Pancreas (tissue), 10 donors: Measurements from ENCODE around the gene POLR1F. TPM values are rescaled to one million over a fixed set of nuclear protein-coding genes. Genes with fewer than 3 reads are reported as not detected.

Experiments used
- ATAC-seq, 4 donors: fragments of 200-7000 bp; cut with Tn5 transposase; one replicate each; pipeline versions ENCODE4 v1.8.0 to v1.9.1; 2020; ENCODE audit warnings: mild to moderate bottlenecking in 4 of 4, moderate library complexity in 4 of 4
- DNase-seq, 6 donors: peaks; one replicate each; pipeline ENCODE4 v3.0.0-alpha.2; 2020
- FAIRE-seq: peaks from 2 replicates; lab custom pipeline; 2012; peaks lifted over from hg19 to GRCh38; lab: Jason Lieb, UNC
- H3K27ac ChIP-seq, 4 donors: fragments of 200-600 bp; sonication (generic); 1 replicate in 3 of 4; 2 replicates in 1 of 4; pipeline versions ENCODE4 v1.5.0 to v1.8.0; 2020
- H3K27me3 ChIP-seq, 4 donors: fragments of 200-600 bp; one replicate each; pipeline ENCODE4 v1.8.0; 2021
- H3K36me3 ChIP-seq, 3 donors: fragments of 200-600 bp; sonication (generic) in 1 of 3; one replicate each; pipeline versions ENCODE4 v1.5.0 to v1.8.0; 2020 to 2021
- H3K4me1 ChIP-seq, 3 donors: fragments of 200-600 bp; one replicate each; pipeline ENCODE4 v1.8.0; 2021
- H3K4me3 ChIP-seq, 4 donors: fragments of 200-600 bp; sonication (generic) in 2 of 4; one replicate each; pipeline versions ENCODE4 v1.5.0 to v1.8.0; 2020 to 2021
- H3K9me3 ChIP-seq, 4 donors: fragments of 200-600 bp; one replicate each; pipeline ENCODE4 v1.8.0; 2021
- WGBS, 2 donors: extraction: QIAGEN DNeasy Blood & Tissue Kit; methylation state at CpG; one replicate each; pipeline ENCODE4 v1.1.7; 2013; 5-methylcytosine and 5-hydroxymethylcytosine counted together
- intact Hi-C, 3 donors: fragments of 100-400 bp; cut with DNase I; formaldehyde crosslinking; loops; one replicate each; pipeline versions ENCODE4 v1.11.1 to v1.14.2; 2022
- polyA plus RNA-seq, 2 donors: library from polyadenylated mRNA; stranded (reverse); fragments of 200-250 nt; gene quantifications; one replicate each; pipeline ENCODE4 v1.2.3, GENCODE V29; 2013
- total RNA-seq, 6 donors: library from RNA; stranded (reverse); fragmentation: NEBNext Ultra II Directional in 4 of 6; extraction: Animal tissue kit (Norgen Biotek cat#: 25700) in 4 of 6; gene quantifications; one replicate each; pipeline versions ENCODE4 v1.2.1 to v1.2.4, GENCODE V29; 2021 to 2023
- TF ChIP-seq, protein P1 (sequence below), 4 donors: fragments of 200-600 bp; sonication (generic) in 3 of 4; IDR thresholded peaks; one replicate each; pipeline versions ENCODE4 v1.5.0 to v1.8.0; 2021; ENCODE audit warnings: antibody characterized with exemption in 4 of 4
- donor health status: healthy with polysubstance abuse.
- donor health status: DM: no; HTN: no; CAD: no; lungs with moderate emphysema.
- donor health status: DM: no; HTN: no; CAD: no.
- donor health status: control.
- donor health status: control.
- donor health status: Bipolar disorder and iron deficiency.
- donor health status: DM: yes; HTN: yes; CAD: no.
- donor health status: DM: no; HTN: no; CAD: no.
- donor health status: DM: no; HTN: no; CAD: no.
- donor health status: DM: yes; HTN: yes; CAD: no.

Gene POLR1F
- total and polyA plus RNA-seq, 8 donors, result 2.8 to 6.1 (median 4.7) TPM

DNA sequence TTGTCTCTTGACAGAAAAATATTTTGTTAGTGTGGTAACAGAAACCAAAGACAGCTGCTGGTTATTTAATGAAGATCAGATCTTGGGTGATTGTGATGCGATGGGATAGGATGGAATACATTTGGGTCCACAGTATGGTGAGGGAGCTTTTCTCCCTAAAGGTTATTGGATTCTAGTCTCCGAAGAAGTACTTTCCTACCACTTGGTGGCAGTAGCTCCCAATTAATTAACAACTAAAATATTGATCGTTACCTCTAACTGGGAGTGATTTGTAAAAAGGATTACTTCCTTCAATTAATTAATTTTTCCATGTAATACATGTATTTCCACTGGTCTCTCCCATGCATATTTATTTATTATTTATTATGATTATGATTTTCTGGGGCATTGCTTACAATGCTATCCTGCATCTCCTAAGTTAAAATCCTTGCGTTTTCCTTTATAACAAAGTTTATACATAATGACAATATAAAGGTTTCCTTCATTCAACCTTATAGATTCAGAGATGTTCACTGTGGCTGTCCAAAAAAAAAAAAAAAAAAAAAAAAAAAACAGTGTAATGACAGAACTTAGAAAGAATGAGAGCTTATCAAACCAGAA lies 39.0 kb upstream of the POLR1F start:
- 24 to 28% methylated on average over 4 of the region's 4 CpGs for WGBS, 2 donors
- FAIRE-seq, result no peak
- H3K27ac ChIP-seq, result no peak overlapping the region
- H3K36me3 ChIP-seq, result no peaks in the 10 kb centered on the region
- no peaks in the 10 kb centered on the region for H3K27me3 ChIP-seq
- no peak overlapping the region for H3K4me3 ChIP-seq
- TF ChIP-seq, protein P1, sequence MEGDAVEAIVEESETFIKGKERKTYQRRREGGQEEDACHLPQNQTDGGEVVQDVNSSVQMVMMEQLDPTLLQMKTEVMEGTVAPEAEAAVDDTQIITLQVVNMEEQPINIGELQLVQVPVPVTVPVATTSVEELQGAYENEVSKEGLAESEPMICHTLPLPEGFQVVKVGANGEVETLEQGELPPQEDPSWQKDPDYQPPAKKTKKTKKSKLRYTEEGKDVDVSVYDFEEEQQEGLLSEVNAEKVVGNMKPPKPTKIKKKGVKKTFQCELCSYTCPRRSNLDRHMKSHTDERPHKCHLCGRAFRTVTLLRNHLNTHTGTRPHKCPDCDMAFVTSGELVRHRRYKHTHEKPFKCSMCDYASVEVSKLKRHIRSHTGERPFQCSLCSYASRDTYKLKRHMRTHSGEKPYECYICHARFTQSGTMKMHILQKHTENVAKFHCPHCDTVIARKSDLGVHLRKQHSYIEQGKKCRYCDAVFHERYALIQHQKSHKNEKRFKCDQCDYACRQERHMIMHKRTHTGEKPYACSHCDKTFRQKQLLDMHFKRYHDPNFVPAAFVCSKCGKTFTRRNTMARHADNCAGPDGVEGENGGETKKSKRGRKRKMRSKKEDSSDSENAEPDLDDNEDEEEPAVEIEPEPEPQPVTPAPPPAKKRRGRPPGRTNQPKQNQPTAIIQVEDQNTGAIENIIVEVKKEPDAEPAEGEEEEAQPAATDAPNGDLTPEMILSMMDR (IDR thresholded peaks at IDR 0.05), result peak; percentile 22 to 52 (median 42)
- DNase-seq, result no peak
- H3K4me1 ChIP-seq, result peaks cover 0 to 4% (median 0%) of the 10 kb centered on the region in 3 donors
- ATAC-seq, result peak in 3 of 4 donors; percentile 76 to 78 (median 78)
- intact Hi-C loops, result loop anchor here in 1 of 3 donors (5.0 kb wide), 1 partner anchor 849 kb away; no protein-coding TSS in a partner anchor
- H3K9me3 ChIP-seq, result no peaks in the 10 kb centered on the region

DNA sequence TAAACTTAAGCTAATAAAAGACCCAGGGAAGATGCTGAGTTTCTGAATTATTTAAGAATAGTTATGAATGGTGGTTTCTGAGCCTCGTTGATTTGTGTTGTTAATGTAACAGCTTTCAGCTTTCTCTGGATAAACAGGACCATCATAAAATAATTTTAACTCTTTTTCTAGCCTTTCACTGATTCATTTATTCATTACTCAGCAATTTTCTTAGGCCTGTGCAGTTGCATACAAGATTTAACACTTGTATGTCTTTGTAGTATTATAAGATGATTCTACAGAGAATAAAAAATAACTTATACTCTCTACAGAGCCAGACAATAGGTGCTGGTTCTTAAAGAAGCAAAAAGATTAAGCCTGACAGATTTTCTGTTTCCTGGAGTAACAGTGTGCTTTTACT lies 35.2 kb upstream of the POLR1F start:
- DNase-seq, result no peak
- H3K4me3 ChIP-seq, result no peak overlapping the region
- H3K4me1 ChIP-seq, result peaks cover 0 to 4% (median 0%) of the 10 kb centered on the region in 3 donors
- no peak for FAIRE-seq
- TF ChIP-seq, protein P1 (IDR thresholded peaks at IDR 0.05), result no peak
- intact Hi-C loops, result no loop called here
- WGBS, 2 donors, result 21 to 40% methylated on average over 1 of the region's 1 CpG
- H3K9me3 ChIP-seq, result no peaks in the 10 kb centered on the region
- no peak overlapping the region for H3K27ac ChIP-seq
- H3K27me3 ChIP-seq, result no peaks in the 10 kb centered on the region
- H3K36me3 ChIP-seq, result no peaks in the 10 kb centered on the region
- ATAC-seq, result no peak

DNA sequence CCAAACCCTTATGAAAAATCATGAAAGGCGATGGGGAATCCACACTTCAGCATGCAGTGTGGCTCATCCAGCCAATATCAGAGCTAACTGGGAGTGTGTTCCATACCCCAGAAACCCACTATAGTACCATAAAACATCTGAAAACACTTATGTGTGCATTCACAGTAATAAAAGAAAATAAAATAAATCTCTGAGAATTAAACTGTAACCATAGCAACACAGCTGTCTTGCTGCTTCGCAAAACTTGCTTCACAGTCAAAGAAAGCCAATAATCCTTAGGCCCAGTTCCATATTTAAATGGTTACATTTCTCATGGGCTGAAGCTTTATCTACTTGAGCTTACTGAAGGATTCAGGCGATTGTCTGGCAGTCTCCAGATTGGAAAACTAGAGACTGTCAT lies 19.9 kb upstream of the POLR1F start:
- DNase-seq (no peak), ATAC-seq (no peak), FAIRE-seq (no peak)
- Histone ChIP-seq H3K27ac (no peak overlapping the region), H3K9me3 (no peaks in the 10 kb centered on the region), H3K36me3 (no peaks in the 10 kb centered on the region), H3K4me1 (no peaks in the 10 kb centered on the region), H3K4me3 (no peak overlapping the region), H3K27me3 (peaks cover 0 to 4% (median 0%) of the 10 kb centered on the region in 4 donors)
- TF ChIP-seq, protein P1 (IDR thresholded peaks at IDR 0.05), result no peak
- WGBS, 2 donors, result 68 to 78% methylated on average over 3 of the region's 3 CpGs
- intact Hi-C loops, result no loop called here

DNA sequence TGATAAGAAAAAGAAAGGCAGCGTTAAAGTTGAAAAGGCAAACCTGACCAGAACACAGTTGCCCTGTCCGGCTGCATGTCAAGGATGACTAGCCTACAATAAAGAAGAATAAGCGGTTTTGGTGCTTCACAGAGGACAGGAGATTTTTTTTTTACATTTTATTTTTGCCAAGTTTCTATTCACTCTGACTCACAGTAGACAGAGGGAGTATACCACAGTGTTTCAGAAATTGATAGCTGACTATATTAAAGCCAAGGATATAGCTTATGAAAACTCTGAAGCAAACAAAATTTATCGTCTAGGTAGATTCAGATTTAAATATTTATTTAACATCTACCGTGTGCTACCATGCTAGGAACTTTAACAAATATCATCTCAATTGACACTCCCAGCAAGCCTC lies 16.9 kb upstream of the POLR1F start:
- Histone ChIP-seq H3K36me3 (no peaks in the 10 kb centered on the region), H3K4me3 (no peak overlapping the region), H3K27ac (no peak overlapping the region), H3K9me3 (no peaks in the 10 kb centered on the region), H3K4me1 (no peaks in the 10 kb centered on the region), H3K27me3 (peaks cover 0 to 4% (median 0%) of the 10 kb centered on the region in 4 donors)
- intact Hi-C loops, result no loop called here
- TF ChIP-seq, protein P1 (IDR thresholded peaks at IDR 0.05), result no peak
- WGBS, 2 donors, result 53 to 60% methylated on average over 5 of the region's 5 CpGs
- FAIRE-seq (no peak), ATAC-seq (no peak), DNase-seq (no peak)

DNA sequence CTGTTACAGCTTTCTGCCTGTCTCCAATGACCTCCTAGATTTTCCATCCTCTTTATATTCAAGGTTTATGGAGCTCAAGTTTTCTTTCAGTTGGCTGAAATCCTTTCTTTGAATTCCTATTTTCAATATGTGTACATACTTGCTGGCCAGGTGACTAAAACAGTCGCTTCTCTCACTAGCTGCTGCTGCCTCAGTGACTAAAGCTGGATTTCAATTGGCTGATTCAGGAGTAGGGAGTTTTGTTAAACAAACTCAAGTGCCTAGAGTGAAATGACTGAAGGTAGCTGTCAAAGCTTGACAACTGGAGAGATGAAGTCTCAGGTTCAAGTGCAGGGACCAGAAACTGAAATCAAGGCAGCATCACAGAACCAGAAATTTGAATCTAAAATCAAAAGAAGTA lies 6.7 kb upstream of the POLR1F start:
- ATAC-seq, result no peak
- Histone ChIP-seq H3K4me3 (no peak overlapping the region), H3K9me3 (no peaks in the 10 kb centered on the region), H3K27ac (no peak overlapping the region), H3K27me3 (no peaks in the 10 kb centered on the region), H3K36me3 (no peaks in the 10 kb centered on the region), H3K4me1 (no peaks in the 10 kb centered on the region)
- intact Hi-C loops, result loop anchor here in 1 of 3 donors (10.0 kb wide), 1 partner anchor 879 kb away; no protein-coding TSS in a partner anchor
- FAIRE-seq, result no peak
- no peak for DNase-seq
- 21% methylated on average over 1 of the region's 1 CpG for WGBS, 2 donors
- TF ChIP-seq, protein P1 (IDR thresholded peaks at IDR 0.05), result no peak
